Measurements from ENCODE around the gene FANCI. TPM values are rescaled to one million over a fixed set of nuclear protein-coding genes. Genes with fewer than 3 reads are reported as not detected.

FANCI gene
- total RNA-seq, 1 experiment from 2014 or later: 112 TPM

DNA sequence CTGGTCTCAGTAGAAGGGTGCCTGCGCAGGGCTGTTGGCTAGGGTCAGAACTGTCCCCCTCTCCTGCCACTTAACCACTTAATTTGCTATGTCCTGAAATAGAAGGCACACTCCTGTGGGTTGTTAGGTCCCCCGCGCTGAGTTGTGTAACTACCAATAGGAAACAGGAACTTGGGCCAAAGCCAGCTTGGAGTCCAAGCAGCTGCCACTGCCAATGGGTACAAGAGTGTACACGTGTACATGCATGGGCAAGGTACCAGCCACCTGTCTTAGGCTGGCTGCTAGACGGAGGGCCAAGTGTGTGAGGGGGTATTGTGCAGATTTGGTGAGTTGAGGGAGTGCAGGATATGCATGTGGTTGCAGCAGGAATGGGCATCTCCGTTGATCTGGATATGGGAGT is 120.6 kb downstream of the FANCI start:
- Histone ChIP-seq H3K36me3 (ENCODE audit: control insufficient read depth in 1 of 2, insufficient read depth in 2 of 2, low read length in 2 of 2) (no peaks in the 10 kb centered on the region), H3K9me2 (ENCODE audit: insufficient read depth) (no peaks in the 10 kb centered on the region), H3K79me2 (ENCODE audit: insufficient read depth, low read length) (no peaks in the 10 kb centered on the region), H3K9me3 (ENCODE audit: control insufficient read depth in 1 of 2, insufficient read depth in 1 of 2, low read depth in 1 of 2, low read length in 2 of 2) (no peaks in the 10 kb centered on the region), H4K20me1 (ENCODE audit: insufficient read depth) (no peaks in the 10 kb centered on the region), H3K27me3 (ENCODE audit: insufficient read depth, low read length) (peaks cover 6% of the 10 kb centered on the region; the same call in 1 of the 2 replicates), H3K9ac (ENCODE audit: low read length) (no peak overlapping the region), H3K27ac (ENCODE audit: low read depth, low read length) (no peak overlapping the region), H3K4me1 (ENCODE audit: control insufficient read depth in 1 of 2, insufficient read depth in 2 of 2, low read length in 2 of 2) (no peaks in the 10 kb centered on the region), H3K4me3 (replicated peaks in 1 of 2; ENCODE audit: low read depth in 1 of 2, low read length in 2 of 2) (no peak overlapping the region), H3K4me2 (ENCODE audit: low read length) (no peak overlapping the region), H2AFZ (ENCODE audit: low read depth, low read length, poor library complexity, severe bottlenecking) (no peak overlapping the region)
- CTCF ChIA-PET: no interaction called here
- RAD21 ChIA-PET (ENCODE audit: low non-redundant PET in 1 of 2, low total read pairs in 2 of 2, uncharacterized antibody in 2 of 2, unreplicated experiment in 2 of 2): no interaction called here
- DNase-seq (ENCODE audit: low read depth, low spot score): no peak
- intact Hi-C loops (cut with micrococcal nuclease): no loop called here
- ATAC-seq: no peak
- no TSS peak for BruUV-seq (replicated peaks)
- TF ChIP-seq RAD21 (IDR thresholded peaks at IDR 0.05; ENCODE audit: low read depth) (no peak), JUND (IDR thresholded peaks at IDR 0.05) (no peak), ELF1 (IDR thresholded peaks at IDR 0.05; ENCODE audit: borderline replicate concordance, low read depth) (no peak), SIN3A (IDR thresholded peaks at IDR 0.05; ENCODE audit: low read depth) (no peak), ZNF274 (IDR thresholded peaks at IDR 0.05; ENCODE audit: low read depth, low read length) (no peak), TCF7L2 (IDR thresholded peaks at IDR 0.05; ENCODE audit: borderline replicate concordance, extremely low read depth, insufficient read depth, insufficient read length) (no peak), POLR2AphosphoS5 (IDR thresholded peaks at IDR 0.05; ENCODE audit: low read depth, low read length) (no peak), FOSL1 (IDR thresholded peaks at IDR 0.05; ENCODE audit: low read depth) (no peak), EGR1 (IDR thresholded peaks at IDR 0.05; ENCODE audit: low read depth) (no peak), EZH2phosphoT487 (IDR thresholded peaks at IDR 0.05; ENCODE audit: borderline replicate concordance) (no peak), SP1 (IDR thresholded peaks at IDR 0.05; ENCODE audit: low read depth) (no peak), EZH2 (IDR thresholded peaks at IDR 0.05) (no peak)
- TF ChIP-seq, protein P1, sequence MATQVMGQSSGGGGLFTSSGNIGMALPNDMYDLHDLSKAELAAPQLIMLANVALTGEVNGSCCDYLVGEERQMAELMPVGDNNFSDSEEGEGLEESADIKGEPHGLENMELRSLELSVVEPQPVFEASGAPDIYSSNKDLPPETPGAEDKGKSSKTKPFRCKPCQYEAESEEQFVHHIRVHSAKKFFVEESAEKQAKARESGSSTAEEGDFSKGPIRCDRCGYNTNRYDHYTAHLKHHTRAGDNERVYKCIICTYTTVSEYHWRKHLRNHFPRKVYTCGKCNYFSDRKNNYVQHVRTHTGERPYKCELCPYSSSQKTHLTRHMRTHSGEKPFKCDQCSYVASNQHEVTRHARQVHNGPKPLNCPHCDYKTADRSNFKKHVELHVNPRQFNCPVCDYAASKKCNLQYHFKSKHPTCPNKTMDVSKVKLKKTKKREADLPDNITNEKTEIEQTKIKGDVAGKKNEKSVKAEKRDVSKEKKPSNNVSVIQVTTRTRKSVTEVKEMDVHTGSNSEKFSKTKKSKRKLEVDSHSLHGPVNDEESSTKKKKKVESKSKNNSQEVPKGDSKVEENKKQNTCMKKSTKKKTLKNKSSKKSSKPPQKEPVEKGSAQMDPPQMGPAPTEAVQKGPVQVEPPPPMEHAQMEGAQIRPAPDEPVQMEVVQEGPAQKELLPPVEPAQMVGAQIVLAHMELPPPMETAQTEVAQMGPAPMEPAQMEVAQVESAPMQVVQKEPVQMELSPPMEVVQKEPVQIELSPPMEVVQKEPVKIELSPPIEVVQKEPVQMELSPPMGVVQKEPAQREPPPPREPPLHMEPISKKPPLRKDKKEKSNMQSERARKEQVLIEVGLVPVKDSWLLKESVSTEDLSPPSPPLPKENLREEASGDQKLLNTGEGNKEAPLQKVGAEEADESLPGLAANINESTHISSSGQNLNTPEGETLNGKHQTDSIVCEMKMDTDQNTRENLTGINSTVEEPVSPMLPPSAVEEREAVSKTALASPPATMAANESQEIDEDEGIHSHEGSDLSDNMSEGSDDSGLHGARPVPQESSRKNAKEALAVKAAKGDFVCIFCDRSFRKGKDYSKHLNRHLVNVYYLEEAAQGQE (IDR thresholded peaks at IDR 0.05; ENCODE audit: low read depth): no peak
- POLR2A ChIA-PET: no interaction called here
